Sigmoid colon (tissue), 7 donors: ENCODE results near the gene ZFHX2. TPM values are rescaled to one million over a fixed set of nuclear protein-coding genes. Genes with fewer than 3 reads are reported as not detected.
A peak's percentile ranks its signal among the peaks of the same experiment; 100 is the strongest.

ENCODE experiments used
- DNase-seq: peaks from one replicate; pipeline ENCODE4 v3.0.0-alpha.2; 2019
- H3K27ac ChIP-seq, 4 donors: fragments of 200-600 bp; sonication (generic); one replicate each; pipeline ENCODE4 v1.5.1; 2016 to 2019; ENCODE audit warnings: mild to moderate bottlenecking in 1 of 4
- H3K27me3 ChIP-seq, 3 donors: fragments of 200-600 bp; sonication (generic); one replicate each; pipeline ENCODE4 v1.5.1; 2019; ENCODE audit warnings: mild to moderate bottlenecking in 1 of 3
- H3K36me3 ChIP-seq, 4 donors: fragments of 200-600 bp; sonication (generic); one replicate each; pipeline ENCODE4 v1.5.1; 2016 to 2019
- H3K4me1 ChIP-seq, 4 donors: fragments of 200-600 bp; sonication (generic); one replicate each; pipeline ENCODE4 v1.5.1; 2017 to 2019
- H3K4me3 ChIP-seq, 4 donors: fragments of 200-600 bp; sonication (generic); one replicate each; pipeline ENCODE4 v1.5.1; 2017 to 2019; ENCODE audit warnings: mild to moderate bottlenecking in 2 of 4, moderate library complexity in 1 of 4
- H3K9me3 ChIP-seq, 4 donors: fragments of 200-600 bp in 3 of 4; sonication (generic) in 3 of 4; one replicate each; pipeline versions ENCODE4 v1.5.1 to v1.6.1; 2013 to 2019
- CTCF ChIP-seq, 4 experiments: fragments of 450-650 bp in 3 of 4; fragments of 200-600 bp in 1 of 4; IDR thresholded peaks; one replicate each; pipeline ENCODE4 v1.5.1; 2016 to 2019; ENCODE audit warnings: antibody characterized with exemption in 4 of 4, mild to moderate bottlenecking in 3 of 4, moderate library complexity in 2 of 4
- EP300 ChIP-seq, 4 donors: sonication (generic); formaldehyde crosslinking; IDR thresholded peaks; one replicate each; pipeline ENCODE4 v1.6.1; 2017; ENCODE audit warnings: antibody characterized with exemption in 4 of 4
- POLR2A ChIP-seq, 2 donors: fragments of 450-650 bp; IDR thresholded peaks; one replicate each; pipeline ENCODE4 v1.6.1; 2016; ENCODE audit warnings: antibody characterized with exemption in 2 of 2, mild to moderate bottlenecking in 2 of 2, moderate library complexity in 2 of 2
- POLR2AphosphoS5 ChIP-seq, 4 donors: sonication (generic); formaldehyde crosslinking; IDR thresholded peaks; one replicate each; pipeline ENCODE4 v1.6.1; 2017; ENCODE audit warnings: antibody characterized with exemption in 4 of 4
- WGBS, 2 donors: extraction: QIAGEN DNeasy Blood & Tissue Kit; methylation state at CpG; one replicate each; pipeline ENCODE4 v1.1.7; 2013; 5-methylcytosine and 5-hydroxymethylcytosine counted together
- intact Hi-C: fragments of 100-400 bp; cut with DNase I; formaldehyde crosslinking; loops from one replicate; pipeline ENCODE4 v1.15.1; 2023
- polyA plus RNA-seq, 3 donors: library from polyadenylated mRNA; stranded (reverse); fragments of 200-250 nt; gene quantifications; one replicate each; pipeline ENCODE4 v1.2.3, GENCODE V29; 2013
- total RNA-seq, 4 donors: library from RNA; depleted of rRNA; stranded (reverse); fragments of >200 nt; gene quantifications; one replicate each; pipeline ENCODE4 v1.1.0, GENCODE V29; 2016
- donor health status: healthy with polysubstance abuse.
- donor health status: Bipolar disorder and iron deficiency.
- donor health status: healthy.

The ZFHX2 gene
- total and polyA plus RNA-seq, 7 donors: under 0.01 to 1.9 (median 0.56) TPM; not detected in 1

- no peak for TF ChIP-seq EP300 (IDR thresholded peaks at IDR 0.05)
- no peak for TF ChIP-seq CTCF (IDR thresholded peaks at IDR 0.05)
- no peak for TF ChIP-seq POLR2A (IDR thresholded peaks at IDR 0.05)
- TF ChIP-seq POLR2AphosphoS5 (IDR thresholded peaks at IDR 0.05): no peak
- H3K4me1 ChIP-seq: no peaks in the 10 kb centered on the region
- H3K27ac ChIP-seq: no peak overlapping the region
- intact Hi-C loops: no loop called here
- peaks cover 13 to 32% (median 15%) of the 10 kb centered on the region in 4 donors for H3K36me3 ChIP-seq
- WGBS, 2 donors: 75 to 81% methylated on average over 3 of the region's 3 CpGs
- H3K9me3 ChIP-seq: no peaks in the 10 kb centered on the region
- H3K4me3 ChIP-seq: no peak overlapping the region
- no peak for DNase-seq
- H3K27me3 ChIP-seq: no peaks in the 10 kb centered on the region
Measured at GRCh38 chr14:23481362-23481970, 70.1 kb downstream of the ZFHX2 start.

GRCh38 chr14:23478109-23478759, 73.3 kb downstream of the ZFHX2 start:
- intact Hi-C loops: loop anchor here (1.0 kb wide), 1 partner anchor 84 kb away; no protein-coding TSS in a partner anchor

GRCh38 chr14:23470947-23471346, 80.6 kb downstream of the ZFHX2 start:
- no peak overlapping the region for H3K27ac ChIP-seq
- no peaks in the 10 kb centered on the region for H3K9me3 ChIP-seq
- no peaks in the 10 kb centered on the region for H3K27me3 ChIP-seq
- no peak for DNase-seq
- peaks cover 13 to 53% (median 43%) of the 10 kb centered on the region in 4 donors for H3K36me3 ChIP-seq
- no peak for TF ChIP-seq POLR2AphosphoS5 (IDR thresholded peaks at IDR 0.05)
- TF ChIP-seq POLR2A (IDR thresholded peaks at IDR 0.05): no peak
- no peak for TF ChIP-seq EP300 (IDR thresholded peaks at IDR 0.05)
- TF ChIP-seq CTCF (IDR thresholded peaks at IDR 0.05): no peak
- H3K4me1 ChIP-seq: peaks cover 0 to 13% (median 7%) of the 10 kb centered on the region in 4 donors
- intact Hi-C loops: no loop called here
- no peak overlapping the region for H3K4me3 ChIP-seq
- 88 to 91% methylated on average over 1 of the region's 1 CpG for WGBS, 2 donors

More at GRCh38 chr14:23478109-23478759, 73.3 kb downstream of the ZFHX2 start:
- Histone ChIP-seq H3K27ac (no peak overlapping the region), H3K4me3 (no peak overlapping the region), H3K36me3 (peaks cover 31 to 64% (median 43%) of the 10 kb centered on the region in 4 donors), H3K27me3 (no peaks in the 10 kb centered on the region), H3K4me1 (no peaks in the 10 kb centered on the region), H3K9me3 (no peaks in the 10 kb centered on the region)
- TF ChIP-seq CTCF (IDR thresholded peaks at IDR 0.05) (peak in 3 of 4 experiments; percentile 67 to 68 (median 67)), POLR2AphosphoS5 (IDR thresholded peaks at IDR 0.05) (no peak)
- no peak for DNase-seq
- 45 to 48% methylated on average over 5 of the region's 5 CpGs for WGBS, 2 donors

Other genes starting within 250 kb of the ZFHX2 start
- gene PPP1R3E, start 248.9 kb downstream of the ZFHX2 start, total RNA-seq: 10 to 100 TPM in 1 of 4 donors, 1 to 10 TPM in 3; 4.5 to 10.7 (median 8.9) TPM
- gene PPP1R3E, start 248.9 kb downstream of the ZFHX2 start, polyA plus RNA-seq: 10 to 100 TPM in 1 of 3 donors, 1 to 10 TPM in 2; 2.5 to 12.9 (median 3.6) TPM
- 100 to 1,000 TPM in 2 of 4 donors, 10 to 100 TPM in 2; 75.9 to 118 (median 101) TPM for gene BCL2L2, start 244.9 kb downstream of the ZFHX2 start, total RNA-seq
- gene BCL2L2, start 244.9 kb downstream of the ZFHX2 start, polyA plus RNA-seq: 10 to 100 TPM; 57.0 to 63.3 (median 61.9) TPM
- 10 to 100 TPM; 38.3 to 71.5 (median 48.3) TPM for gene PABPN1, start 230.3 kb downstream of the ZFHX2 start, total RNA-seq
- gene PABPN1, start 230.3 kb downstream of the ZFHX2 start, polyA plus RNA-seq: 100 to 1,000 TPM in 1 of 3 donors, 10 to 100 TPM in 2; 69.1 to 137 (median 76.3) TPM
- gene SLC22A17, start 198.9 kb downstream of the ZFHX2 start, total RNA-seq: 10 to 100 TPM; 18.1 to 38.8 (median 26.3) TPM
- 10 to 100 TPM in 1 of 3 donors, under 1 TPM in 2; 0.60 to 10.6 (median 0.92) TPM for gene SLC22A17, start 198.9 kb downstream of the ZFHX2 start, polyA plus RNA-seq
- gene EFS, start 186.6 kb downstream of the ZFHX2 start, total RNA-seq: 10 to 100 TPM in 3 of 4 donors, 1 to 10 TPM in 1; 10.0 to 19.9 (median 11.5) TPM
- gene EFS, start 186.6 kb downstream of the ZFHX2 start, polyA plus RNA-seq: 1 to 10 TPM in 2 of 3 donors, under 1 TPM in 1; 0.46 to 3.0 (median 2.9) TPM
- gene IL25, start 179.0 kb downstream of the ZFHX2 start, total RNA-seq: not detected
- not detected for gene IL25, start 179.0 kb downstream of the ZFHX2 start, polyA plus RNA-seq
- gene CMTM5, start 174.7 kb downstream of the ZFHX2 start, total RNA-seq: 1 to 10 TPM; 1.8 to 4.6 (median 3.8) TPM
- 1 to 10 TPM in 1 of 3 donors, not detected in 2; 1.2 TPM for gene CMTM5, start 174.7 kb downstream of the ZFHX2 start, polyA plus RNA-seq
- not detected for gene MYH6, start 143.5 kb downstream of the ZFHX2 start, total RNA-seq
- 1 to 10 TPM; 1.5 to 4.9 (median 3.0) TPM for gene MYH6, start 143.5 kb downstream of the ZFHX2 start, polyA plus RNA-seq
- under 1 TPM in 2 of 4 donors, not detected in 2; under 0.01 to 0.14 TPM for gene MYH7, start 116.1 kb downstream of the ZFHX2 start, total RNA-seq
- gene MYH7, start 116.1 kb downstream of the ZFHX2 start, polyA plus RNA-seq: 10 to 100 TPM in 1 of 3 donors, 1 to 10 TPM in 1, under 1 TPM in 1; 0.28 to 11.6 (median 3.6) TPM
- 10 to 100 TPM; 23.3 to 46.2 (median 42.7) TPM for gene NGDN, start 82.1 kb downstream of the ZFHX2 start, total RNA-seq
- 10 to 100 TPM; 28.2 to 39.6 (median 28.7) TPM for gene NGDN, start 82.1 kb downstream of the ZFHX2 start, polyA plus RNA-seq
- 10 to 100 TPM in 3 of 4 donors, 1 to 10 TPM in 1; 8.9 to 30.6 (median 19.4) TPM for gene THTPA, start 4.5 kb upstream of the ZFHX2 start, total RNA-seq
- 10 to 100 TPM; 19.2 to 35.4 (median 22.0) TPM for gene THTPA, start 4.5 kb upstream of the ZFHX2 start, polyA plus RNA-seq
- gene AP1G2, start 16.0 kb upstream of the ZFHX2 start, total RNA-seq: 10 to 100 TPM; 16.4 to 37.1 (median 26.3) TPM
- 100 to 1,000 TPM in 1 of 3 donors, 10 to 100 TPM in 2; 33.0 to 124 (median 41.6) TPM for gene AP1G2, start 16.0 kb upstream of the ZFHX2 start, polyA plus RNA-seq
- gene JPH4, start 27.0 kb upstream of the ZFHX2 start, total RNA-seq: 1 to 10 TPM in 3 of 4 donors, under 1 TPM in 1; 0.82 to 3.0 (median 2.1) TPM
- gene JPH4, start 27.0 kb upstream of the ZFHX2 start, polyA plus RNA-seq: 1 to 10 TPM in 1 of 3 donors, under 1 TPM in 1, not detected in 1; 0.60 to 1.5 TPM
- gene DHRS2, start 84.6 kb upstream of the ZFHX2 start, total RNA-seq: not detected
- under 1 TPM in 1 of 3 donors, not detected in 2; 0.54 TPM for gene DHRS2, start 84.6 kb upstream of the ZFHX2 start, polyA plus RNA-seq